Stimulated activated CD8-positive, alpha-beta memory T cell treated with anti-CD3 and anti-CD28 coated beads, Interleukin-15, amount 100 ng/mL, for 24 hours (primary cell): ENCODE data around the gene ARHGAP26.
A peak's percentile ranks its signal among the peaks of the same experiment; 100 is the strongest.
"Not testable (repeated sequence)": the region's sequence is repeated elsewhere in the genome, so short reads cannot be mapped to it uniquely, and the experiment has no call there.

ENCODE experiments used
- DNase-seq: peaks from one replicate; pipeline ENCODE4 v3.0.0-alpha.2; 2020; ENCODE audit warnings: low read depth

Gene ARHGAP26

DNA sequence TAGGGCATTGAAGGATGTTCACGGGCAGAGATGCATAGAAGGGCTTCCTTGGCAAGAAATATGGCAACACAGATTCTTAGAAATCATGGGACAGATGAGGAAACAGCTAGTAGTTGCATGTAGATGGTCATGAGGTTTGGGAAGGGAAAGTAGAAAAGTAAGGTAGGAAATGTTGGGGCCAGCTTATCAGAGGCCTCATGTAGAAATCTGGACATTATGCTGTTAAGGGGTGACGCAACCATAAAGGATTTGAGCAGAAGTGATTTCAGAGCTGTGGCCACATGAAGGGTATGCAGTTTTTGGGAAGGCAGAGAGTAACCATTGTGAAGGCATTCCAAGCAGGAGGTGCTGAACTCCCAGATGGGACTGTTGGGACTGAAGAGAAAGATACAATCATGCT, 224.0 kb downstream of the ARHGAP26 start:
- DNase-seq = no peak

DNA sequence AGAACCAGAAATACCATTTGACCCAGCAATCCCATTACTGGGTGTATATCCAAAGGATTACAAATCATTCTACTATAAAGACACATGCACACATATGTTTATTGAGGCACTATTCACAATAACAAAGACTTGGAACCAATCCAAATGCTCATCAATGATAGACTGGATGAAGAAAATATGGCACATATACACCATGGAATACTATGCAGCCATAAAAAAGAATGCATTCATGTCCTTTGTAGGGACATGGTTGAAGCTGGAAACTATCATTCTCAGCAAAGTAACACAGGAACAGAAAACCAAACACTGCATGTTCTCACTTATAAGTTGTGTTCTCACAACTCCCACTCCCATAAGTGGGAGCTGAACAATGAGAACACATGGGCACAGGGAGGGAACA, 225.4 kb downstream of the ARHGAP26 start:
- DNase-seq = not testable (repeated sequence)

DNA sequence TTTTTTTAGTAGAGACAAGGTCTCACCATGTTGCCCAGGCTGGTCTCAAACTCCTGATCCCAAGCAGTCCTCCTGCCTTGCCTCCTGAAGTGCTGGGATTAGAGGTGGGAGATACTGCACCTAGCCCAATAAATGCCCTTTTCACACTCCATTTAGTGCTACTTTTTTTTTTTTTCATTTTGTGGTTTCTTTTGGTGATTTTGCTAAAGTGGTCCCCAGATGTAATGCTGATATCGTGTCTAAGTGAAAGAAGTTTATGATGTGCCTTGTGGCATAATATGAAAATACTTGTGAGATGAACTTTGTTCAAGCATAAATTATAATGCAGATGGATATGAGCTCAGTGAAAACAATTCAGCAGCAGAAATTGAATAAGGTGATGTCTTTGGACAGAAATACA, 227.4 kb downstream of the ARHGAP26 start:
- no peak for DNase-seq

DNA sequence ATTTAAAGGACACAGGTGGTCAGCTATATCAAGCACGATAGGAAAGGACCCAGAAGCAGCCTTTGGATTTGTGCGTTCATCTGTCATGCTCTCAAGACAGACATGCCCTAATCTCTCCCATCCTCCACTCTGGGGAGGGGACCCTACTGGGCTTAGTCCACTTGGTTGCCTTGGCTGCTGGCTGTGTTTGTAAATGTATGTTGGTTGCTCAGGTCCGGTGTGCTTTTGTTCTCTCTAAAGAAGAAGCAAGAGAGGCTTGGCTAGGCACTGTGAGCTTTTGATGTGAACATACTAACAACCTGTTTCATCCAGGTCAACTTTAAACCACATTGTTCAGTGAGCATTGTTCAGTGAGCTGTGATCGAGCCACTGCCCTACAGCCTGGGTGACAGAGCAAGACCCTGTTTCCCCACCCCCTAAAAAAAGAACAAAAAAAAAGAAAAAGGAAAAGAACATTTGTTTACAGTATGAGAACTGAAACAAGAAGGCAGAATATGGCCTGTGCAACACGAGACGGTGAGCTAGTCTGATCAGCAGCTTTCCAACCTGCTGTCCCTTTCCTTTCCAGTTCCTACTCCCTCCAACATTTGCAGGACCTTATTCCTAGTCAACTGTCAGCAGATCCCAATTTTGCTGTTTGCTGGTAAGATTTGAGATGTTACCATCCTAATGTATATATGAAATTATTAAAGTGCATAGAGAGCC, 228.3 kb downstream of the ARHGAP26 start:
- DNase-seq = no peak

GRCh38 chr5:143000551-143000950, 230.4 kb downstream of the ARHGAP26 start:
- DNase-seq = not testable (repeated sequence)

DNA sequence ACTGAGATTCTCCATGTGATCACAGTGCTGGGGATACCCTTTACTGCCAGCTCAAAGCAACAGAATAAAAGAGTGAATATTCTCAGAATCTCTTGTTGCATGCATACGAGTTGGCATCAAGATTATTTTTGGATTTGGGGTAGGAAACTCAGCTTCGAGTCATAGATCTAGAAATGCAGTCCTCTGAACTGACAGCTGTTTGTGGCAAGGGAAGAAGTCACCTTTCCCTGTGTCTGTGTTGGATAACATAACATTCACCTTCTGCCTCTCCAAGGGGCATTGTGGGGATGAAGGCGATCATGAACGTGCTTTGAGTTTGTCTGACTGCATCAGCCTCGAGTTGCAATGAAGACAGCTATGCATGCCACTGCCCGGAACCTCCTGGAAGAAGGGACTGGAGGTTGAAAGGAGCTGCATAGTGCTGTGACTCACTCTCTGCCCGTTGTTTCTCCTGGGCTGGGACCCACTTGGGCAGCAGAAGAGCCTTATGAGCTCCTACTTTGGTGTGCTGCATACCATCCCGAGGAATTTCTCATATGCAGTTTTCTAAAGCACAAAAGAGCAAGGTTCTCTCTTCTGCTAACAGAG, 231.7 kb downstream of the ARHGAP26 start:
- DNase-seq = no peak

- no peak for DNase-seq
Observed at GRCh38 chr5:143002459-143003327, 232.5 kb downstream of the ARHGAP26 start.

GRCh38 chr5:143003328-143003636, 233.1 kb downstream of the ARHGAP26 start:
- no peak for DNase-seq

DNA sequence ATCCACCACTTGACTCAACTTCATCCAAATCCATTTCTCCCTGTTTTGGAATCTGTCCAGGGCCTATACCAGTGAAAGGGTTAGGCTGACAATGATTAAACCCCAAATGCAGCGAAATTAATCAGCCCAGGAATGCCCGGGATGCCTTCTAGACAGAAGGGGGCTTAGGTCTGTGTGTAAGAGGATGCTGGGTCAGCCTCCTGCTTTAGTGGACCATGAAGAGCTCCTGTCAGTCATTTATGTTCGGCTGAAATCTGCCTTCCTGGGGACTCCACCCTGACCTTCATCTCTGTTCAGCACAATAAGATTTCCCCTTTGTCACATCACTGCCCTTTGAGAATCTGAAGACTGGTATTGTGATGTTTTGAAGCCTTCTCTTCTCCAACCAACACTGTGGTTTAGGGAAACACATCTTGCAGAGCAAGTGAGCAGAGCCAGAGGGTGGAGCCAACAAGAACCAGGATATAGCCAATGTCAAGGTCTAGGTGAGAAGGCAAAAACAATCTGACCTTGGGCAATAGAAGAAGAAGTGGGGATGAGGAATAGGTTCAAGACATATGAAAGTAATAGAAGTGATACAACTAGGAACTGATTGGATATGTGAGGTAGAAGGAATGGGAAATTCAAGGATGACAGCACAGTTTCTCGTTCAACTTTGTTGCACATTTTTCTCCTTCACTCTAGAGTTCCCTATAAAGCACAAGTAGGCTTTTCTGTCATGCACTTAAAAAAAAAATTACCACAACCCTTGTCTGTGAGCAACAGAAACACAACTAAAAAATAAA, 234.4 kb downstream of the ARHGAP26 start:
- no peak for DNase-seq

DNA sequence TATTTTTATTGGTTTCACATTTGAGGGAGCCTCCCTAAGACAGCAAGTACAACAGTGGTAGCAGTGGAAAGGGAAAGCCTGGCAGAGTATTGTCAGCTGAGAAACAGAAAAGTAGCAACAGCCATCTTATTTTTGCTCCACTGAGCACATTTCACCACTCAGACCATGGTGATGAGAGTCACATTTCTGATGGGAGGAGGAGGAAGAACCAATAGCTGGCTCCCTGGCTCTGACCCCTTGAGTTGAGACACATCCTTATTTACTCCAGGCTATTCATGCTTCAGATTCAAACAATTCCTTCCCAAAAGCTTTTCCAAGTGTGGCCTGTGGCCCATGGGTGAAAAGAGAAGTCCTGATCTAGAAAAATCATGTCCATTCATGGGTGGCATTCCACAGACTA, 236.3 kb downstream of the ARHGAP26 start:
- no peak for DNase-seq

GRCh38 chr5:143008032-143008431, 237.9 kb downstream of the ARHGAP26 start:
- DNase-seq = no peak

GRCh38 chr5:143008809-143009521, 238.8 kb downstream of the ARHGAP26 start:
- peak; percentile 13 for DNase-seq

DNA sequence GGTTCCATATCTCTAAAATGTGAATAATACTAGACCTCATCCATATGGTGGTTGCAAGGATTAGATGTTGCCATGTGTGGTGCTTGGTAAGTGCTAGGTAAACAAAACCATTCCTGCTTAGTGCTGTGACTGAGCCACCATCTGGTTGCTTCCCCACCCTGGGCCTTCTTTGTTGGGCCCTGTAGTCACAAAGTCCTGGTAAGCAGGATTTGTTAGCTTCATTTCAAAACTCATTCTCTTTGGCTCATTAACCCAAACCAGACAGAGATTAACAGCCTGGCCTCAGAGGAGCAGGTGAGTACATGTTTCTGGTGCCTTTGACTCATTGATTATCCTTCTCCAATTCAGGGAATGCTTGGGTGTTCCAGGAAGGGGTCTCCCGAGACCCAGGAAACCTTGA, 240.2 kb downstream of the ARHGAP26 start:
- no peak for DNase-seq

DNA sequence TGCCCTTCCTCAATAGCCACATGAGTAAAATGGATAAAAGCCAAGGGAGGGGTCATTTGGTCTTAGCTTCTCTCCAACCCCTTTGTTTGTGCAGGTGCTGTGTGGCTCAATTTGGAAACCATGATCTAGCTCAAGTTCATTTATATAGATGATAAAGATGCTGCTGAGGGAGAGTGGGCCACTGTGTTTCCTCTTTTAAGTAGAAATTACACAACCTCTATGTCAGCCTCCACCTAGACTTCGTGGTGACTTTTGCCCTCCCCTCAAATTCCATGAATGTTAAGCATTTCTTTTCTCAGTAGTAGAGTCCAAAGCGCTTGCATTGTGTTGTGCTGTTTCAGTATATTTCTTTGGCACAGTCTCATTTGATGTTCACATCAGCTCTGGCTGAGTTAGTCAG, 241.4 kb downstream of the ARHGAP26 start:
- DNase-seq = no peak

GRCh38 chr5:143013176-143013891, 243.2 kb downstream of the ARHGAP26 start:
- no peak for DNase-seq

GRCh38 chr5:143014017-143014651, 244.0 kb downstream of the ARHGAP26 start:
- DNase-seq = no peak

GRCh38 chr5:143016777-143017516, 246.8 kb downstream of the ARHGAP26 start:
- DNase-seq = no peak

GRCh38 chr5:143017541-143017940, 247.4 kb downstream of the ARHGAP26 start:
- no peak for DNase-seq

DNA sequence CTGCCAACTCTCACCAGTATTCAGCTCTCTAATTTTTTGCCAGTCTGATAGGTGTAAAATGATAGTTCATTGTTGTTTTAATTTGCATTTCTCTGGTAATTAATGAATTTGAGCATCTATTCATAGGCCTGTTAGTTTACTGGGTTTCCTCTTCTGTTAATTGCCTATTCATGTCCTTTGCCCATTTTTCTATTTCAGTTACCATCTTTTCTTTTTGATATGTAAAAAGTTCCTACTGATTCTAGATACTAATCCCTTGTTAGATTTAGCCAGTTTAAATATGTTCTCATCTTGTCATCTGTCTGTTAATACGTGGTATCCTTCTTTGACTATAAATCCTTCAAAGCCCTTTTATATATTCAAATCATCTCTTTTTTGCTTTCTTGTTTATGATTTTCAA, 247.8 kb downstream of the ARHGAP26 start:
- no peak for DNase-seq

DNA sequence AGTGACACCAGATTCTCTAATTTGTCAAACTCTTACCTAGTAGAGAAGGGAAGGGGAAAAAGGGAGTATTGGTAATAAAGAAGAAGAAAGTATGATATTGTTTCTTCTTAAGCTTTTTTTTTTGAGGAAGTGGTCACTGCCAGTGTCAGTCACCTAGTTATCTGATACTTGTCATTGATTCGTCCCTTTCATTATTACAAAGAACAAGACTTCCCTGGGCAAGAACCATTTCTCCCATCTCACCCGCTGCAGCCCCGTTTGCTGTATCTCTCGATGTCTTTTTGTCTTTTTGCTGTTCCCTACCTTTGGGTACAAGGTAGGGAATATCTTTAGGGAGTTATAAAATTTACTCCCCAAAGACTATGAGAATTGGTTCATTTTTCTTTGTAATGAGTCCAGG, 249.0 kb downstream of the ARHGAP26 start:
- no peak for DNase-seq
